ENCODE results near the gene KLF16. TPM values are rescaled to one million over a fixed set of nuclear protein-coding genes. Genes with fewer than 3 reads are reported as not detected.
A peak's percentile ranks its signal among the peaks of the same experiment; 100 is the strongest.

KLF16 gene
- total and polyA plus RNA-seq, 11 donors, result 2.9 to 19.7 (median 9.2) TPM

GRCh38 chr19:1860821-1861598, 2.4 kb downstream of the KLF16 start:
- Histone ChIP-seq H3K36me3 (no peaks in the 10 kb centered on the region), H3K4me1 (peaks cover 2 to 79% (median 56%) of the 10 kb centered on the region in 12 donors), H3K4me3 (peak overlapping the region in 7 of 12 donors; percentile 50 to 99 (median 67)), H3K27me3 (no peaks in the 10 kb centered on the region), H3K9me3 (no peaks in the 10 kb centered on the region), H3K27ac (peak overlapping the region in 6 of 12 donors; percentile 13 to 86 (median 67))
- TF ChIP-seq CTCF (IDR thresholded peaks at IDR 0.05) (no peak), POLR2A (IDR thresholded peaks at IDR 0.05) (no peak)
- DNase-seq (peak in 1 of 5 donors; percentile 33), ATAC-seq (no peak)
- 69 to 74% (median 71%) methylated on average over 21 to 28 of the region's 28 CpGs for WGBS, 4 donors
- intact Hi-C loops (cut with DNase I), result loop anchor here in 1 of 10 donors (10.0 kb wide), 1 partner anchor 204 kb away; no protein-coding TSS in a partner anchor

GRCh38 chr19:1860042-1860775, 3.2 kb downstream of the KLF16 start:
- DNase-seq (peak in 4 of 5 donors; percentile 68 to 78 (median 68)), ATAC-seq (no peak)
- no peaks in the 10 kb centered on the region for H3K36me3 ChIP-seq
- H3K9me3 ChIP-seq, result no peaks in the 10 kb centered on the region
- no peaks in the 10 kb centered on the region for H3K27me3 ChIP-seq
- WGBS, 4 donors, result 39 to 56% (median 41%) methylated on average over 10 to 32 of the region's 32 CpGs
- no peak for TF ChIP-seq CTCF (IDR thresholded peaks at IDR 0.05)
- no peak for TF ChIP-seq POLR2A (IDR thresholded peaks at IDR 0.05)
- H3K27ac ChIP-seq, result peak overlapping the region in 8 of 12 donors; percentile 13 to 86 (median 32)
- H3K4me1 ChIP-seq, result peaks cover 2 to 85% (median 61%) of the 10 kb centered on the region in 12 donors
- H3K4me3 ChIP-seq, result peak overlapping the region in 2 of 12 donors; percentile 15 to 21
- intact Hi-C loops (cut with DNase I), result loop anchor here in 1 of 10 donors (10.0 kb wide), 1 partner anchor 205 kb away; no protein-coding TSS in a partner anchor

- no peak for TF ChIP-seq CTCF (IDR thresholded peaks at IDR 0.05)
- TF ChIP-seq POLR2A (IDR thresholded peaks at IDR 0.05), result no peak
- peaks cover 0 to 1% (median 0%) of the 10 kb centered on the region in 9 donors for H3K36me3 ChIP-seq
- DNase-seq (peak in 2 of 5 donors; percentile 30 to 41), ATAC-seq (no peak)
- peak overlapping the region in 1 of 12 donors; percentile 15 for H3K4me3 ChIP-seq
- H3K9me3 ChIP-seq, result no peaks in the 10 kb centered on the region
- no peaks in the 10 kb centered on the region for H3K27me3 ChIP-seq
- intact Hi-C loops (cut with DNase I), result no loop called here
- H3K27ac ChIP-seq, result peak overlapping the region in 5 of 12 donors; percentile 24 to 86 (median 40)
- WGBS, 4 donors, result 64 to 67% (median 65%) methylated on average over 18 of the region's 18 CpGs
- peaks cover 2 to 85% (median 65%) of the 10 kb centered on the region in 12 donors for H3K4me1 ChIP-seq
Observed at GRCh38 chr19:1859331-1859781, 4.0 kb downstream of the KLF16 start.
